NCI-H2081 treated with DMSO at 0.1 percent for 48 hours (cell line): ENCODE results near the gene ETV1.
A peak's percentile ranks its signal among the peaks of the same experiment; 100 is the strongest.

Experiments used
- DNase-seq: peaks from one replicate; lab custom pipeline; 2025; lab: John Stamatoyannopoulos, UW

Gene ETV1

GRCh38 chr7:13879143-13879542 is 110.3 kb downstream of the ETV1 start:
- DNase-seq: no peak

GRCh38 chr7:13878154-13878553 is 111.3 kb downstream of the ETV1 start:
- no peak for DNase-seq

- DNase-seq: no peak
These were observed 113.9 kb downstream of the ETV1 start for GRCh38 chr7:13875496-13876074.

- DNase-seq: no peak
These were observed 114.7 kb downstream of the ETV1 start for GRCh38 chr7:13874783-13875182.

GRCh38 chr7:13872709-13873108 is 116.8 kb downstream of the ETV1 start:
- DNase-seq: no peak

GRCh38 chr7:13871008-13871407 is 118.5 kb downstream of the ETV1 start:
- DNase-seq: no peak

GRCh38 chr7:13860734-13861133 is 128.7 kb downstream of the ETV1 start:
- no peak for DNase-seq

- no peak for DNase-seq
These were observed 133.5 kb downstream of the ETV1 start for GRCh38 chr7:13856012-13856411.

- DNase-seq: no peak
These were observed 137.0 kb downstream of the ETV1 start for GRCh38 chr7:13852281-13852968.

- peak; percentile 49 for DNase-seq
These were observed 137.7 kb downstream of the ETV1 start for GRCh38 chr7:13851736-13852135.

- DNase-seq: peak; percentile 87
These were observed 139.2 kb downstream of the ETV1 start for GRCh38 chr7:13850185-13850752.

GRCh38 chr7:13849163-13849892 is 140.1 kb downstream of the ETV1 start:
- no peak for DNase-seq

GRCh38 chr7:13848681-13849131 is 140.8 kb downstream of the ETV1 start:
- no peak for DNase-seq

GRCh38 chr7:13846386-13846785 is 143.1 kb downstream of the ETV1 start:
- DNase-seq: no peak

- DNase-seq: no peak
These were observed 143.9 kb downstream of the ETV1 start for GRCh38 chr7:13845601-13846000.

GRCh38 chr7:13844954-13845353 is 144.5 kb downstream of the ETV1 start:
- no peak for DNase-seq

GRCh38 chr7:13841284-13841683 is 148.2 kb downstream of the ETV1 start:
- DNase-seq: no peak
